Liver (tissue), 9 donors: Measurements from ENCODE around the gene EPB41L2. TPM values are rescaled to one million over a fixed set of nuclear protein-coding genes. Genes with fewer than 3 reads are reported as not detected.
A peak's percentile ranks its signal among the peaks of the same experiment; 100 is the strongest.

Source experiments
- DNase-seq: peaks from one replicate; pipeline ENCODE4 v3.0.0-alpha.2; 2017; ENCODE audit warnings: low spot score
- H3K27ac ChIP-seq, 2 donors: one replicate each; pipeline ENCODE4 v1.7.0; 2013; ENCODE audit warnings: inconsistent platforms in 2 of 2, low read length in 2 of 2, control low read depth in 1 of 2, low read depth in 1 of 2, mild to moderate bottlenecking in 1 of 2
- H3K27me3 ChIP-seq, 4 donors: one replicate each; pipeline versions ENCODE4 v1.6.1 to v1.7.0; 2013; ENCODE audit warnings: low read length in 3 of 4, inconsistent platforms in 1 of 4, mild to moderate bottlenecking in 1 of 4, moderate library complexity in 1 of 4; ENCODE audit not compliant: control insufficient read depth in 4 of 4, insufficient read depth in 4 of 4
- H3K36me3 ChIP-seq, 4 donors: one replicate each; pipeline versions ENCODE4 v1.6.1 to v1.7.0; 2013; ENCODE audit warnings: low read length in 3 of 4, mild to moderate bottlenecking in 3 of 4, low read depth in 1 of 4, moderate library complexity in 1 of 4; ENCODE audit not compliant: control insufficient read depth in 4 of 4, insufficient read depth in 3 of 4
- H3K4me1 ChIP-seq, 4 donors: one replicate each; pipeline versions ENCODE4 v1.6.1 to v1.7.0; 2013; ENCODE audit warnings: low read length in 3 of 4, mild to moderate bottlenecking in 3 of 4, moderate library complexity in 1 of 4; ENCODE audit not compliant: control insufficient read depth in 4 of 4, insufficient read depth in 4 of 4
- H3K4me3 ChIP-seq, 3 donors: one replicate each; pipeline versions ENCODE4 v1.6.1 to v1.7.0; 2013; ENCODE audit warnings: low read length in 3 of 3, control low read depth in 1 of 3, low read depth in 1 of 3, mild to moderate bottlenecking in 1 of 3
- H3K9ac ChIP-seq, 2 donors: one replicate each; pipeline ENCODE4 v1.7.0; 2013; ENCODE audit warnings: low read length in 2 of 2, mild to moderate bottlenecking in 2 of 2, moderate library complexity in 2 of 2, control low read depth in 1 of 2, low read depth in 1 of 2
- H3K9me3 ChIP-seq, 4 donors: one replicate each; pipeline versions ENCODE4 v1.6.1 to v1.7.0; 2013; ENCODE audit warnings: low read length in 3 of 4; ENCODE audit not compliant: control insufficient read depth in 4 of 4
- ATF3 ChIP-seq: IDR thresholded peaks from 2 replicates; pipeline ENCODE4 v1.6.1; 2016; ENCODE audit warnings: antibody characterized with exemption
- CTCF ChIP-seq: fragments of 150-350 bp; IDR thresholded peaks from 2 replicates; pipeline ENCODE4 v1.5.1; 2017; ENCODE audit warnings: improper control_type of control experiment, low read depth, low read length; ENCODE audit not compliant: missing input control
- EGR1 ChIP-seq, 2 donors: IDR thresholded peaks; 2 replicates each; pipeline ENCODE4 v1.6.1; 2016 to 2018; ENCODE audit warnings: antibody characterized with exemption in 2 of 2, low read depth in 2 of 2
- FOXA1 ChIP-seq: IDR thresholded peaks from 2 replicates; pipeline ENCODE4 v1.6.1; 2016; ENCODE audit warnings: antibody characterized with exemption
- FOXA2 ChIP-seq: IDR thresholded peaks from 2 replicates; pipeline ENCODE4 v1.6.1; 2016; ENCODE audit warnings: antibody characterized with exemption
- GABPA ChIP-seq, 2 donors: IDR thresholded peaks in 1 of 2; conservative IDR thresholded peaks in 1 of 2; 2 replicates each; pipeline ENCODE4 v1.6.1; 2016; ENCODE audit warnings: antibody characterized with exemption in 2 of 2, mild to moderate bottlenecking in 1 of 2, moderate library complexity in 1 of 2
- HNF4A ChIP-seq, 2 donors: conservative IDR thresholded peaks; 2 replicates each; pipeline ENCODE4 v1.6.1; 2016; ENCODE audit warnings: antibody characterized with exemption in 2 of 2, mild to moderate bottlenecking in 2 of 2
- HNF4G ChIP-seq: IDR thresholded peaks from 2 replicates; pipeline ENCODE4 v1.6.1; 2016; ENCODE audit warnings: antibody characterized with exemption
- JUND ChIP-seq, 2 donors: IDR thresholded peaks; 2 replicates each; pipeline ENCODE4 v1.6.1; 2016; ENCODE audit warnings: antibody characterized with exemption in 2 of 2
- MAX ChIP-seq: IDR thresholded peaks from 2 replicates; pipeline ENCODE4 v1.6.1; 2016; ENCODE audit warnings: antibody characterized with exemption
- NR2F2 ChIP-seq: IDR thresholded peaks from 2 replicates; pipeline ENCODE4 v1.6.1; 2016; ENCODE audit warnings: antibody characterized with exemption
- RAD21 ChIP-seq, 2 donors: IDR thresholded peaks; 2 replicates each; pipeline ENCODE4 v1.6.1; 2016; ENCODE audit warnings: antibody characterized with exemption in 2 of 2, mild to moderate bottlenecking in 2 of 2
- REST ChIP-seq: IDR thresholded peaks from 2 replicates; pipeline ENCODE4 v1.6.1; 2016; ENCODE audit warnings: antibody characterized with exemption, mild to moderate bottlenecking
- RXRA ChIP-seq, 2 donors: IDR thresholded peaks; 2 replicates each; pipeline ENCODE4 v1.6.1; 2017 to 2018; ENCODE audit warnings: antibody characterized with exemption in 2 of 2, mild to moderate bottlenecking in 1 of 2
- SP1 ChIP-seq: IDR thresholded peaks from 2 replicates; pipeline ENCODE4 v1.6.1; 2018; ENCODE audit warnings: antibody characterized with exemption, mild to moderate bottlenecking
- TAF1 ChIP-seq: conservative IDR thresholded peaks from 2 replicates; pipeline ENCODE4 v1.6.1; 2016; ENCODE audit warnings: antibody characterized with exemption, mild to moderate bottlenecking
- YY1 ChIP-seq: IDR thresholded peaks from 2 replicates; pipeline ENCODE4 v1.6.1; 2016; ENCODE audit warnings: antibody characterized with exemption, mild to moderate bottlenecking
- ZBTB33 ChIP-seq: IDR thresholded peaks from 2 replicates; pipeline ENCODE4 v1.6.1; 2016; ENCODE audit warnings: antibody characterized with exemption
- WGBS: extraction: QIAGEN DNeasy Blood & Tissue Kit; methylation state at CpG from one replicate; pipeline ENCODE4 v1.1.7; 2013; 5-methylcytosine and 5-hydroxymethylcytosine counted together
- polyA plus RNA-seq, 2 donors: library from polyadenylated mRNA; stranded (reverse) in 1 of 2; unstranded in 1 of 2; fragments of 200-250 nt in 1 of 2; fragments of >200 nt in 1 of 2; fragmentation: Nextera tagmentation in 1 of 2; extraction: Ambion mirVana in 1 of 2; gene quantifications; one replicate each; pipeline versions ENCODE4 v1.2.1 to v1.2.3, GENCODE V29; 2013 to 2015
- total RNA-seq, 2 donors: library from RNA; depleted of rRNA; stranded (reverse); fragments of >200 nt; gene quantifications; one replicate each; pipeline ENCODE4 v1.2.3, GENCODE V29; 2014
- donor health status: healthy.
- donor health status: healthy.
- donor health status: healthy.
- donor health status: healthy.
- donor health status: healthy.

The EPB41L2 gene
- total RNA-seq = 10 to 100 TPM; 27.1 to 43.3 TPM
- 10 to 100 TPM in 1 of 2 donors, 1 to 10 TPM in 1; 10.0 to 10.2 TPM for polyA plus RNA-seq

GRCh38 chr6:131063028-131063763 is at the start of gene EPB41L2:
TSS of gene EPB41L2 (minus strand) at chr6:131063245. CDS start at chr6:130956485, 106,760 bp downstream.
- peaks cover 3 to 9% (median 5%) of the 10 kb centered on the region in 4 donors for H3K4me1 ChIP-seq
- WGBS = under 1% methylated on average over 61 of the region's 61 CpGs
- peak within 1 kb of the TSS; percentile 58 to 93 for H3K27ac ChIP-seq
- peak within 1 kb of the TSS; percentile 61 to 83 (median 64) for H3K4me3 ChIP-seq
- no peaks in the 10 kb centered on the region for H3K9me3 ChIP-seq
- H3K36me3 ChIP-seq = no peaks in the 10 kb centered on the region
- H3K27me3 ChIP-seq = no peaks in the 10 kb centered on the region
- peak; percentile 82 for DNase-seq
- peak within 1 kb of the TSS; percentile 74 to 89 for H3K9ac ChIP-seq
- TF ChIP-seq NR2F2 (peak; percentile 23), MAX (no peak), JUND (IDR thresholded peaks at IDR 0.05) (no peak), SP1 (peak; percentile 35), GABPA (IDR thresholded peaks at IDR 0.05 in 1 of 2, conservative IDR thresholded peaks at IDR 0.05 in 1 of 2) (peak in 1 of 2 donors; percentile 47), ZBTB33 (peak; percentile 50), FOXA2 (no peak), FOXA1 (no peak), HNF4G (no peak), ATF3 (no peak), RAD21 (IDR thresholded peaks at IDR 0.05) (peak in 1 of 2 donors; percentile 27), TAF1 (no peak), EGR1 (IDR thresholded peaks at IDR 0.05; ENCODE audit: low read depth in 2 of 2) (peak; percentile 26 to 58), RXRA (IDR thresholded peaks at IDR 0.05) (no peak), YY1 (peak; percentile 46), REST (peak; percentile 36), HNF4A (conservative IDR thresholded peaks at IDR 0.05) (peak; percentile 11 to 35), CTCF (peak; percentile 44)
